NCI-H2196 (cell line): ENCODE measurements around the gene KDM4C.
"Not testable (repeated sequence)": the region's sequence is repeated elsewhere in the genome, so short reads cannot be mapped to it uniquely, and the experiment has no call there.

Experiments used
- DNase-seq: peaks from one replicate; lab custom pipeline; 2025; ENCODE audit not compliant: unreplicated experiment; lab: John Stamatoyannopoulos, UW

The KDM4C gene

GRCh38 chr9:7154003-7154619 lies 396.3 kb downstream of the KDM4C start:
- DNase-seq = no peak

DNA sequence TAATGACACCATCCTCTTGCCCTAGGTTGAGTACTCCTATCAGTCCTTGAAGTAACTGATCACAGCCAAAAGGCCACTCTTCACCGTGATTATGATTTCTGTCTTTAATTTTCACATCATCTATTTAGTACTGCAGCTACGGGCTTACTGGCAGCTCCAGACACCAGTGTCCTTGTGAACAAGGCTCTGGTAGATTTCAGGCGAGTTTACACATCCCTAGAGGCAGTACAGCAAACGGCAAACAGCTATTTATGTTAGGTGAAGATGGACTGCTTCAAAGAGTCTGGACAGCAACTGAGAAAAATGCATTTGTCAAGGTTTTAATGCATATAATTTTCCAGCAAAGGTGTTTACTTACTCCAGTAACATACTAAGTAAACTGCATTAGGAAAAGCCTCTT lies 396.9 kb downstream of the KDM4C start:
- DNase-seq = no peak

GRCh38 chr9:7161469-7161868 lies 403.7 kb downstream of the KDM4C start:
- no peak for DNase-seq

DNA sequence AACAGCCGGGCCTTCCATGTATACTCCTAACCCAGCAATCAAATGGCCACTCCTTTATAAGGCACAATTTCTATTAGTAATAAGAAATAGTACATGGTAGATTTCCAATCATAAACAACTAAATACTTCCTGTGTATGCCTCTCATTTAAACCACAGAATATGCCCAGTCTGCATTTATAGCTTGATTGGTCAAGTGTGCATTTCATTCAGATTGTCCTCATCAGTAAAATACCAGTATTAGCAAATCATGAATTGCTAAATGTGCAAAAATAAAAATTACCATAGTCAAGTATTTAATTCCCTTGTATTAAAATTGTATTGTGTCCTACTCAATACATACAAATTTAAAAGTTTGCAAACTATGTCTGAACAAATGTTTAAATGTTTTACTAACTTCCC lies 406.2 kb downstream of the KDM4C start:
- DNase-seq = no peak

GRCh38 chr9:7164440-7165330 lies 406.9 kb downstream of the KDM4C start:
- no peak for DNase-seq

DNA sequence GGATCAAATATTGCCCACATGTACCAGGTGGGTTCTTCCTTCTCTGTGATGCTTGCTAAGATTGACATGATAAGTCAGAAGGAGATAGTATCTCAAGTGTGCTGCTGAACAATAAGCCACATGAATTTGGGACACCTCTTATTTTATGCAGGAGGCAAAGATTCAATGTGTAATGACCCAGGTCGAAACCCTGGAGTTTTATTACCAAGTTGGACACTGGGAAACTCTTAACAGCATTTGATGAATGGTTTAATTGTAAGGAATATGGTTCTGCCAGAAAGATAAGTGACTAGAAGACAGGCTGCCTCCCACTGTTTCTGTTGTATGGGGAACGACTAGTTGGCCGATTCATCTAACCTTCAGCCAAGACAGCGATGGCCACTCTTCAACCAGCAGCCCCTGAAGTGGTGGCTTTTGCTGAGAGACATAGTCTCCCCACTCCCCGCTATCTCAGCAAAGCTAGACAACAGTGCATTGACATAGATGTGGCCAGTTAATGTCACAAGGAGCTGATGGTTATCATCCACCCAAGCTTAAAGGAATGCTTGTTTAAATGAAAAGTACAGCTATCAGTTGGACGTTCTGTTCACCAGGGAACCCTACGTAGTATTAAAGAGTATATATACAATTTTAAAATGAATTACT lies 407.7 kb downstream of the KDM4C start:
- peak; percentile 44 for DNase-seq

DNA sequence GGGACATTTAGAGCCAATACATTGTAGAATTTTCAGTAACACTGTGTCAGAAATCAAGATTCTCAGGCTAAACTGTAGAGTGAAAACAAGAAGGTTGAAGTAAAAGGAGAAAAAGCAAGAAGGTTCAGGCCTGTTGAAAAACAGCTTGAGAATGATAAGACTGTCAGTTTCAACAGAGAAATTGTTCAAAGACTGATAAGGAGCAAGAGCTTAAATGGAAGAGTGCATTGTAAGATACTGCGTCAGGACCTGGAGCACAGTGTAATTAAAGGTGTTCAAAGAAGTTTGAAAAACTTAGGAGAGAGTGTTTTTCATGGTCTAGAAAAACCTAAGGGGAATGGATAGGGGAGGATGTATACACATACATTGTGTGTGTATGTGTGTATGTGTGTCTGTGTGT lies 408.3 kb downstream of the KDM4C start:
- DNase-seq = no peak

GRCh38 chr9:7169717-7170389 lies 412.1 kb downstream of the KDM4C start:
- peak; percentile 57 for DNase-seq

- no peak for DNase-seq
These were observed 413.8 kb downstream of the KDM4C start for GRCh38 chr9:7171396-7172153.

DNA sequence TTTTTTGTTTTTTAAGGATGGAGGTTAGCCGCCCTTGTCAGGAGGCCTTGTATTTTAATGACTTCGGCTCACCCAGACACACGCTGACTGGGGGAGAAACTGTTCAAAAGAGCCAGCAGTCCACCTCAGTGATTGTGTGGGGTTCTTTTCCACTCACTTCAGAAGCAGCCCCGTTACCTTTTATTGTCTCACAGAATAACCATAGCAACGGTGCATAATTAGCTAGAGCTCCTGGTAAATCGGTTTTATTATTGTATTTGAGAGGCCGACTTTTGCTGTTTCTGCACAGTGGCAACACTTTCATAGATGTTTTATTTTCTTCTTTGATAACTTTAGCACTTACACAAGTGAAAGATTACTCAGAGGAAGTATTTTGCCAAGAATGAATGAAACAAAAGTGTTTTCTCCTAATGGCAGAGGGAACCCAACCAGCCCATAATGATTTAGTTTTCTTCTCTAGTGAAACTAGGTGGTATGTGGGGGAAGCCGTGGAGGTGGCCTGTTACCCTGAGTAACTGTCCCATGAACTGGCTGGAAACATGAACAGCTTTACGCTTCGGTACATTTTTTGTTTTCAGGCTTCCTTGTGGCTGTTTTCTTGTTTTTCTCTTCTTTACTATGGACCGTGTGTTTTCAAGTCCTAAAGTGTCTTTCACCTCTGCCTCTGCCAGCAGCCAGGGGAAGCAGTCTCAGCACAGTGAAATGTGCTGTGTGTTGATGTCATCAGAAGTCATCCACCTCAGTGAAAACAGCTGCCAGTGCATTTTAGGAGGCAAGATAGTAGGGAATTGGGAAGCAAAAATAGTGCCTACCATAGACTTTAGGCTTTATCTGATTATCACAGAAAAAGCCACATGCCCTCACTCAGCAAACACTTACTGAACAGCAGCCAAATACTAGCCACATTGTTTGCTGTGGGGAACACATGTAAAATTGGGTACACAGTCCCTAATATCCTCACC lies 414.7 kb downstream of the KDM4C start:
- no peak for DNase-seq

DNA sequence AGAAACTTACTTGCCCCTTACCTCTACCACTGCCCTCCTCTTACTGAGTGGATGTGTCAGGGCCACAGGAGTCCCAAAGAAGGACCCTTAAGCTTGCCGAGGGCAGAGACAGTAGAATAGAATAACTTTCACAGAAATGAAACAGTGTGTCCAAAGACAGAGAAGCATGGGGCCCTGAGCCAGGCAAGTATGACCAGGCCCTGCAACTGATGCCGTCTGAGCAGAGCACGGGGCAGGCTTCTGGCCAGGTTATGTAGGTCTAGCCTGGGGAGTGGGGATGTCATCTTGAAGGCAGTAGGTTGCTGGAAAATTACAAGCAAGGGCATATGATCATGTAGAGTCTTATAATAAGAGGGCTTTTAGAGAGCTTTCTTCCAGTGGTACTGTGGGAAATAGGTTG lies 415.4 kb downstream of the KDM4C start:
- DNase-seq = no peak

DNA sequence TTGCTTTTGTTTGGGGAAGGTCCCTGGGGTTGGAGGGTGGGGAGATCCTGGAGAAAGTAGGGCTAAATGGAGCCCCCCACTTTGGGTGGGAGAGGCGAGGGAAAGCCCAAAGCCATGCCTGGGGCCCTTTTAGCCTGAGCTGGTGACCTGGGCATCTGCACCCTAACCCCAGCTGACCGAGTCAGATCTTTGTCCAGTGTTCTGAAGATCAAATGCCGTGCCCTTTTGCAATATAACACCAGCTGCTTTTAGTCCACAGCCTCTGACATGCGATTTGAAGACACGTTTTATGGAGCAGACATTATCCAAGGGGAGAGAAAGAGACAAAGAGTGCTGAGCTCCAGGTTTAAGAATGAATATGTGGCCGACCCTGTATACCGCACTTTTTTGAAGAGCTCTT lies 416.5 kb downstream of the KDM4C start:
- no peak for DNase-seq

GRCh38 chr9:7174884-7175283 lies 417.1 kb downstream of the KDM4C start:
- no peak for DNase-seq

- DNase-seq = no peak
These were observed 418.8 kb downstream of the KDM4C start for GRCh38 chr9:7176561-7176960.

DNA sequence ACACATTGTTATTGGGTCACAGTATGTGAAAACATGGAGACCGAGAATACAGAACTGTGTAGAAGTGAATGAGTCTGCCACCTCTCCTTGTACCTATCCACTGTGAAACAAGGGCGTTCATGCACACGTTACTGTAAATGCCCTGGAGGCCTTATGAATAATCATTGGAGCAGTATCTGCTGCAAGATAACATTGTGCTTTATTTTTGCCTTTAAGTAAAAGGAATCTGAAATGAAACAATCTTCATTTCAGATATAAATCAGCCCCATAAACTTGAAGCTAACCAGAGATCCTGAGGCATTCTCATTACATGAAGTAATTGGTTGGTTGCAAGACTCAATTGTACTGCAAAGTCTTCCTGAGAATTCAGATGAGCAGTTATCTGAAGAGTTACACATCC lies 419.6 kb downstream of the KDM4C start:
- no peak for DNase-seq

GRCh38 chr9:7178729-7179128 lies 421.0 kb downstream of the KDM4C start:
- DNase-seq = no peak

- no peak for DNase-seq
These were observed 422.5 kb downstream of the KDM4C start for GRCh38 chr9:7180247-7180646.

GRCh38 chr9:7183139-7183538 lies 425.4 kb downstream of the KDM4C start:
- DNase-seq = not testable (repeated sequence)

GRCh38 chr9:7185612-7186011 lies 427.8 kb downstream of the KDM4C start:
- peak; percentile 46 for DNase-seq

- DNase-seq = no peak
These were observed 428.4 kb downstream of the KDM4C start for GRCh38 chr9:7186175-7186574.
